Ascending aorta (tissue), 2 donors: ENCODE data around the gene SLC12A6. TPM values are rescaled to one million over a fixed set of nuclear protein-coding genes. Genes with fewer than 3 reads are reported as not detected.
"Not testable (repeated sequence)": the region's sequence is repeated elsewhere in the genome, so short reads cannot be mapped to it uniquely, and the experiment has no call there.

ENCODE experiments used
- DNase-seq, 2 donors: peaks; one replicate each; pipeline ENCODE4 v3.0.0-alpha.2; 2019; ENCODE audit warnings: low spot score in 2 of 2
- H3K27ac ChIP-seq, 2 donors: fragments of 200-600 bp; sonication (generic); one replicate each; pipeline ENCODE4 v1.5.1; 2016 to 2017; ENCODE audit warnings: mild to moderate bottlenecking in 1 of 2
- H3K27me3 ChIP-seq: fragments of 200-600 bp; sonication (generic); one replicate; pipeline ENCODE4 v1.5.1; 2017
- H3K36me3 ChIP-seq, 2 donors: fragments of 200-600 bp; sonication (generic); one replicate each; pipeline ENCODE4 v1.5.1; 2016
- H3K4me1 ChIP-seq, 2 donors: fragments of 200-600 bp; sonication (generic); one replicate each; pipeline ENCODE4 v1.5.1; 2016 to 2017; ENCODE audit warnings: mild to moderate bottlenecking in 1 of 2
- H3K4me3 ChIP-seq, 2 donors: fragments of 200-600 bp; sonication (generic); one replicate each; pipeline ENCODE4 v1.5.1; 2016 to 2017; ENCODE audit warnings: mild to moderate bottlenecking in 1 of 2
- H3K9me3 ChIP-seq, 2 donors: fragments of 200-600 bp; sonication (generic); one replicate each; pipeline ENCODE4 v1.5.1; 2016
- CTCF ChIP-seq, 3 experiments: fragments of 200-600 bp in 2 of 3; fragments of 450-650 bp in 1 of 3; sonication (generic) in 2 of 3; IDR thresholded peaks; one replicate each; pipeline ENCODE4 v1.5.1; 2016 to 2019; ENCODE audit warnings: antibody characterized with exemption in 3 of 3, mild to moderate bottlenecking in 1 of 3, moderate library complexity in 1 of 3
- intact Hi-C: fragments of 100-400 bp; cut with DNase I; formaldehyde crosslinking; loops from one replicate; pipeline ENCODE4 v1.15.1; 2023
- total RNA-seq: library from RNA; depleted of rRNA; stranded (reverse); fragments of >200 nt; gene quantifications from one replicate; pipeline ENCODE4 v1.1.0, GENCODE V29; 2016

Gene SLC12A6
- 65.8 TPM for total RNA-seq

DNA sequence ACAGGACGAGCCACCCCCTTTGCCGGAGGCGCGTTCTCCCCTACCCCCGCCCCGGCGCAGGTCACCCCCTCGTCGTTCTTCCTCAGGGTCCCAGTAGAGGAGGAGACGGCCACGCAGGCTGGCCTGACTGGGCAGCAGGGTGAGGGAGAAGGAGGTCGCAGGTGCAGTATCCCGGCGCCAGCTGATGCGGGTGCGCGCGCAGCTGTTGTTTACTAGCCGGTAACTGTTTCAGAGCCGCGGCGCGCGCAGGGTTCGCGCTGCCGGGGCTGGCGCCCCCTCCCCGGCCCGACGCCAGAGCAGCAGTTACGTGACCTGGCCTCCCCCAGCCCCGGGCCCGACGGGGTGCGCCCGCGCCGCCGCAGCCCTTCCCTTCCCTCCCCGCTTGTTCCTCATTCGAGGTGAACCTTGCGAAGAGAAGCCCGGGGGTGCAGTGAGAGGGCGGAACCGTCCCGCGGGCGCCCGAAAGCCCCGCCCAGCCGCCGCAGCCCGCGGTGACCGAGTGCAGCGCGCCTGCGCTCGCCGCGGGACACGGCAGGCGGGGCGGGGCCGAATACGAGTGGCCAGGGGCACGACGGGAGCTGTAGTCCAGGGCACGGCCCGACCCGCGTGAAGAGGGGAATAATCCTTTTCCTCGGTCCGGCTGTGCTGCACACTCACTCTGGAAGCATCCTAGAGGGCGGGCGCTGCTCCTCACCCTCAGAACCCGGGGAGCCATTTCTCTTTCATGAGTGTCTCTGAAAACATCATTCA, at the start of gene SLC12A6:
Gene SLC12A6 (minus strand): TSS at position 225 of the 750 bp plus-strand sequence. CDS start 1,101 bp downstream, outside the sequence.
- Histone ChIP-seq H3K9me3 (no peaks in the 10 kb centered on the region), H3K27me3 (no peaks in the 10 kb centered on the region), H3K27ac (peak within 1 kb of the TSS; percentile 74 to 90), H3K36me3 (peaks cover 3 to 8% of the 10 kb centered on the region in 2 donors), H3K4me1 (peaks cover 10 to 25% of the 10 kb centered on the region in 2 donors), H3K4me3 (peak within 1 kb of the TSS; percentile 71 to 99)
- DNase-seq = peak; percentile 59 to 95
- intact Hi-C loops = loop anchor here (2.0 to 5.0 kb wide), 3 partner anchors 17 to 250 kb away; partner anchors contain the start of gene EMC4
- no peak for TF ChIP-seq CTCF (IDR thresholded peaks at IDR 0.05)

GRCh38 chr15:34381829-34382521, 44.4 kb upstream of the SLC12A6 start:
- H3K4me3 ChIP-seq, H3K4me1 ChIP-seq, DNase-seq, intact Hi-C loops, H3K27ac ChIP-seq, H3K36me3 ChIP-seq, H3K9me3 ChIP-seq, H3K27me3 ChIP-seq: not testable (repeated sequence)

- H3K27me3 ChIP-seq, H3K4me1 ChIP-seq, H3K9me3 ChIP-seq, H3K36me3 ChIP-seq, H3K27ac ChIP-seq, intact Hi-C loops, H3K4me3 ChIP-seq, DNase-seq: not testable (repeated sequence)
Measured at GRCh38 chr15:34380491-34380890, 42.9 kb upstream of the SLC12A6 start.

DNA sequence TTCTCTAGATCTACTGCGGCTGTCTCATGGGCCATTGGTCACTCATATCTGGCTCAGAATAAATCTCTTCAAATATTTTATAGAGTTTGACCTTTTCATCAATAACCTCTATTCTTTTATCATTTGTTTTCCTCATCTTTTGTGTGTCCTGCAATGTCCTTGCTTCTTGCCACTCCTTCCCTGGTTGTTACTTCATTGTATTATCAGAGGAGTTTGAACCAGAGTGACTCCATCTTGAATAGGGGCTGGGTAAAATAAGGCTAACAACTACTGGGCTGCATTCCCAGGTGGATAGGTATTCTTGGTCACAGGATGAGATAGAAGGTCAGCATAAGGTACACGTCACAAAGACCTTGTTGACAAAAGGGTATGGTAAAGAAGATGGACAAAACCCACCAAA, 39.3 kb upstream of the SLC12A6 start:
- Histone ChIP-seq H3K4me1 (no peaks in the 10 kb centered on the region), H3K36me3 (no peaks in the 10 kb centered on the region), H3K4me3 (no peak overlapping the region), H3K9me3 (no peaks in the 10 kb centered on the region), H3K27ac (no peak overlapping the region), H3K27me3 (no peaks in the 10 kb centered on the region)
- intact Hi-C loops = no loop called here
- no peak for DNase-seq
- TF ChIP-seq CTCF (IDR thresholded peaks at IDR 0.05) = no peak

GRCh38 chr15:34375541-34375940, 38.0 kb upstream of the SLC12A6 start:
- H3K36me3 ChIP-seq, H3K4me3 ChIP-seq, DNase-seq, H3K9me3 ChIP-seq, H3K27ac ChIP-seq, H3K4me1 ChIP-seq, intact Hi-C loops, H3K27me3 ChIP-seq: not testable (repeated sequence)

GRCh38 chr15:34374816-34375215, 37.2 kb upstream of the SLC12A6 start:
- Histone ChIP-seq H3K9me3 (no peaks in the 10 kb centered on the region), H3K27me3 (no peaks in the 10 kb centered on the region), H3K4me3 (no peak overlapping the region), H3K27ac (no peak overlapping the region), H3K4me1 (no peaks in the 10 kb centered on the region), H3K36me3 (no peaks in the 10 kb centered on the region)
- no peak for TF ChIP-seq CTCF (IDR thresholded peaks at IDR 0.05)
- intact Hi-C loops = no loop called here
- DNase-seq = no peak

GRCh38 chr15:34373951-34374350, 36.4 kb upstream of the SLC12A6 start:
- TF ChIP-seq CTCF (IDR thresholded peaks at IDR 0.05) = no peak
- Histone ChIP-seq H3K36me3 (no peaks in the 10 kb centered on the region), H3K27ac (no peak overlapping the region), H3K4me1 (no peaks in the 10 kb centered on the region), H3K27me3 (no peaks in the 10 kb centered on the region), H3K4me3 (no peak overlapping the region), H3K9me3 (no peaks in the 10 kb centered on the region)
- intact Hi-C loops = no loop called here
- no peak for DNase-seq
